Neural cell (in vitro differentiated cells): ENCODE results near the gene TCEA3. TPM values are rescaled to one million over a fixed set of nuclear protein-coding genes. Genes with fewer than 3 reads are reported as not detected.

Experiments used
- H2AFZ ChIP-seq: fragments of 200-600, 300-800 bp; sonication (generic), shearing (Covaris generic); 2 replicates; pipeline ENCODE4 v1.6.0; 2014; ENCODE audit warnings: low read depth, mild to moderate bottlenecking, antibody characterized with exemption, low read length, moderate library complexity
- H3F3A ChIP-seq: fragments of 200-600 bp; shearing (Covaris generic); 2 replicates; pipeline ENCODE4 v1.6.1; 2016; ENCODE audit warnings: mild to moderate bottlenecking, moderate library complexity, mixed read lengths, antibody characterized with exemption, low read length; ENCODE audit not compliant: insufficient read depth, poor library complexity, severe bottlenecking
- H3K27ac ChIP-seq: fragments of 200-600, 300-800 bp; sonication (generic), shearing (Covaris generic); 2 replicates; pipeline ENCODE4 v1.5.1; 2014; ENCODE audit warnings: mild to moderate bottlenecking, low read length, moderate library complexity
- H3K27me3 ChIP-seq: fragments of 300-800, 200-600 bp; sonication (generic), shearing (Covaris generic); 2 replicates; pipeline ENCODE4 v1.6.0; 2014; ENCODE audit warnings: mild to moderate bottlenecking, low read depth, low read length, moderate library complexity; ENCODE audit not compliant: insufficient read depth
- H3K36me3 ChIP-seq: fragments of 300-800, 200-600 bp; sonication (generic), shearing (Covaris generic); 2 replicates; pipeline ENCODE4 v1.5.1; 2014; ENCODE audit warnings: mild to moderate bottlenecking, antibody characterized with exemption, low read length, moderate library complexity; ENCODE audit not compliant: insufficient read depth
- H3K4me2 ChIP-seq: fragments of 300-800, 200-600 bp; sonication (generic), shearing (Covaris generic); 2 replicates; pipeline ENCODE4 v1.6.0; 2014; ENCODE audit warnings: mild to moderate bottlenecking, low read length
- H3K4me3 ChIP-seq: fragments of 300-800, 200-600 bp; sonication (generic), shearing (Covaris generic); 2 replicates; pipeline ENCODE4 v1.5.1; 2014; ENCODE audit warnings: mild to moderate bottlenecking, low read length, moderate library complexity
- H3K79me2 ChIP-seq: fragments of 200-600 bp; shearing (Covaris generic); replicated peaks from 2 replicates; pipeline ENCODE4 v1.6.0; 2014; ENCODE audit warnings: mild to moderate bottlenecking, low read length, moderate library complexity; ENCODE audit not compliant: insufficient read depth
- H3K9ac ChIP-seq: fragments of 300-800, 200-600 bp; sonication (generic), shearing (Covaris generic); 2 replicates; pipeline ENCODE4 v1.6.1; 2016; ENCODE audit warnings: mild to moderate bottlenecking, low read length, mixed read lengths
- H3K9me2 ChIP-seq: fragments of 200-600 bp; shearing (Covaris generic); 2 replicates; pipeline ENCODE4 v1.6.1; 2016; ENCODE audit warnings: mild to moderate bottlenecking, low read length, mixed read lengths; ENCODE audit not compliant: insufficient read depth
- H3K9me3 ChIP-seq: fragments of 200-600, 300-800 bp; sonication (generic), shearing (Covaris generic); 2 replicates; pipeline ENCODE4 v1.6.1; 2016; ENCODE audit warnings: mild to moderate bottlenecking, mixed run types, low read length, moderate library complexity, mixed read lengths
- H4K20me1 ChIP-seq: fragments of 200-600 bp; shearing (Covaris generic); 2 replicates; pipeline ENCODE4 v1.6.1; 2016; ENCODE audit warnings: mild to moderate bottlenecking, mixed run types; ENCODE audit not compliant: insufficient read depth
- EP300 ChIP-seq: fragments of 450-650 bp; conservative IDR thresholded peaks from 2 replicates; pipeline ENCODE4 v1.6.1; 2014; ENCODE audit warnings: antibody characterized with exemption, mild to moderate bottlenecking, moderate library complexity; ENCODE audit not compliant: poor library complexity, severe bottlenecking
- EZH2 ChIP-seq: fragments of 200-600, 300-800 bp; shearing (Covaris generic), sonication (generic); IDR thresholded peaks from 2 replicates; pipeline ENCODE4 v1.6.1; 2014; ENCODE audit warnings: antibody characterized with exemption, low read length, borderline replicate concordance, mild to moderate bottlenecking; ENCODE audit not compliant: insufficient read depth, poor library complexity, severe bottlenecking
- MXI1 ChIP-seq: fragments of 450-650 bp; conservative IDR thresholded peaks from 2 replicates; pipeline ENCODE4 v1.6.1; 2014; ENCODE audit warnings: antibody characterized with exemption, mild to moderate bottlenecking; ENCODE audit not compliant: poor library complexity, severe bottlenecking
- POLR2AphosphoS5 ChIP-seq: IDR thresholded peaks from 2 replicates; pipeline ENCODE4 v1.6.1; 2012
- RAD21 ChIP-seq: fragments of 450-650 bp; conservative IDR thresholded peaks from 2 replicates; pipeline ENCODE4 v1.6.1; 2014; ENCODE audit warnings: antibody characterized with exemption, mild to moderate bottlenecking, moderate library complexity
- SMC3 ChIP-seq: fragments of 450-650 bp; conservative IDR thresholded peaks from 2 replicates; pipeline ENCODE4 v1.6.1; 2014; ENCODE audit warnings: antibody characterized with exemption, mild to moderate bottlenecking, moderate library complexity; ENCODE audit not compliant: poor library complexity
- TAF1 ChIP-seq: IDR thresholded peaks from 2 replicates; pipeline ENCODE4 v1.6.1; 2012; ENCODE audit warnings: low read depth
- polyA plus RNA-seq: library from polyadenylated mRNA; depleted of rRNA; stranded (reverse); fragments of >200 nt; gene quantifications from 2 replicates; pipeline ENCODE4 v1.2.3, GENCODE V29; 2014
- TF ChIP-seq, protein P1 (sequence below): fragments of 450-650 bp; IDR thresholded peaks from 2 replicates; pipeline ENCODE4 v1.5.1; 2014; ENCODE audit warnings: antibody characterized with exemption, mild to moderate bottlenecking, moderate library complexity; ENCODE audit not compliant: poor library complexity, severe bottlenecking
- TF ChIP-seq, protein P2 (sequence below): IDR thresholded peaks from 2 replicates; pipeline ENCODE4 v1.6.1; 2012; ENCODE audit warnings: borderline replicate concordance

TCEA3 gene
- polyA plus RNA-seq, 1 donor from 2014 or later = not detected

DNA sequence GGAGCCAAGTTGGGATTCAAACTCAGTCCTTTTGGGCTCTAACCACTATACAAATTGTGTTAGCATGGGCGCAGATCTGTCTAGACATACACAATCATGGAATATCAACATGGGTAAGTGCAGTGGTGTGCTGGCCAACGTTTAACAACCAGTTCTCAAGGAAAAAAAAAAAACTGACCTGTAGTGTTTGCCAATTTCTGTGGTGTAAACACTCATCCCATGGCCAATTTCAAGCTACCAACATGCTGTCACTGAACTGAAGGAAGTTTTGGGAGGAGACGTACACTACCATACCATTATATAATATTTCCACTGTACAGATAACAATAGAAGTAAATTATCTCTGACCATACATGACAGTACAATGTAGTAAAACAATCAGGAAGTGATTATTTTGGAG is 3.2 kb downstream of the TCEA3 start:
- TF ChIP-seq, protein P1, sequence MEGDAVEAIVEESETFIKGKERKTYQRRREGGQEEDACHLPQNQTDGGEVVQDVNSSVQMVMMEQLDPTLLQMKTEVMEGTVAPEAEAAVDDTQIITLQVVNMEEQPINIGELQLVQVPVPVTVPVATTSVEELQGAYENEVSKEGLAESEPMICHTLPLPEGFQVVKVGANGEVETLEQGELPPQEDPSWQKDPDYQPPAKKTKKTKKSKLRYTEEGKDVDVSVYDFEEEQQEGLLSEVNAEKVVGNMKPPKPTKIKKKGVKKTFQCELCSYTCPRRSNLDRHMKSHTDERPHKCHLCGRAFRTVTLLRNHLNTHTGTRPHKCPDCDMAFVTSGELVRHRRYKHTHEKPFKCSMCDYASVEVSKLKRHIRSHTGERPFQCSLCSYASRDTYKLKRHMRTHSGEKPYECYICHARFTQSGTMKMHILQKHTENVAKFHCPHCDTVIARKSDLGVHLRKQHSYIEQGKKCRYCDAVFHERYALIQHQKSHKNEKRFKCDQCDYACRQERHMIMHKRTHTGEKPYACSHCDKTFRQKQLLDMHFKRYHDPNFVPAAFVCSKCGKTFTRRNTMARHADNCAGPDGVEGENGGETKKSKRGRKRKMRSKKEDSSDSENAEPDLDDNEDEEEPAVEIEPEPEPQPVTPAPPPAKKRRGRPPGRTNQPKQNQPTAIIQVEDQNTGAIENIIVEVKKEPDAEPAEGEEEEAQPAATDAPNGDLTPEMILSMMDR = no peak
- TF ChIP-seq TAF1 (no peak), EP300 (no peak), RAD21 (no peak), SMC3 (no peak), MXI1 (no peak), EZH2 (no peak), POLR2AphosphoS5 (no peak)
- TF ChIP-seq, protein P2, sequence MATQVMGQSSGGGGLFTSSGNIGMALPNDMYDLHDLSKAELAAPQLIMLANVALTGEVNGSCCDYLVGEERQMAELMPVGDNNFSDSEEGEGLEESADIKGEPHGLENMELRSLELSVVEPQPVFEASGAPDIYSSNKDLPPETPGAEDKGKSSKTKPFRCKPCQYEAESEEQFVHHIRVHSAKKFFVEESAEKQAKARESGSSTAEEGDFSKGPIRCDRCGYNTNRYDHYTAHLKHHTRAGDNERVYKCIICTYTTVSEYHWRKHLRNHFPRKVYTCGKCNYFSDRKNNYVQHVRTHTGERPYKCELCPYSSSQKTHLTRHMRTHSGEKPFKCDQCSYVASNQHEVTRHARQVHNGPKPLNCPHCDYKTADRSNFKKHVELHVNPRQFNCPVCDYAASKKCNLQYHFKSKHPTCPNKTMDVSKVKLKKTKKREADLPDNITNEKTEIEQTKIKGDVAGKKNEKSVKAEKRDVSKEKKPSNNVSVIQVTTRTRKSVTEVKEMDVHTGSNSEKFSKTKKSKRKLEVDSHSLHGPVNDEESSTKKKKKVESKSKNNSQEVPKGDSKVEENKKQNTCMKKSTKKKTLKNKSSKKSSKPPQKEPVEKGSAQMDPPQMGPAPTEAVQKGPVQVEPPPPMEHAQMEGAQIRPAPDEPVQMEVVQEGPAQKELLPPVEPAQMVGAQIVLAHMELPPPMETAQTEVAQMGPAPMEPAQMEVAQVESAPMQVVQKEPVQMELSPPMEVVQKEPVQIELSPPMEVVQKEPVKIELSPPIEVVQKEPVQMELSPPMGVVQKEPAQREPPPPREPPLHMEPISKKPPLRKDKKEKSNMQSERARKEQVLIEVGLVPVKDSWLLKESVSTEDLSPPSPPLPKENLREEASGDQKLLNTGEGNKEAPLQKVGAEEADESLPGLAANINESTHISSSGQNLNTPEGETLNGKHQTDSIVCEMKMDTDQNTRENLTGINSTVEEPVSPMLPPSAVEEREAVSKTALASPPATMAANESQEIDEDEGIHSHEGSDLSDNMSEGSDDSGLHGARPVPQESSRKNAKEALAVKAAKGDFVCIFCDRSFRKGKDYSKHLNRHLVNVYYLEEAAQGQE = no peak
- no peaks in the 10 kb centered on the region for H3K79me2 ChIP-seq
- no peak overlapping the region for H3K4me3 ChIP-seq
- no peak overlapping the region for H3K27ac ChIP-seq
- no peaks in the 10 kb centered on the region for H3F3A ChIP-seq
- H3K27me3 ChIP-seq = peaks cover 30% of the 10 kb centered on the region
- no peak overlapping the region for H3K4me2 ChIP-seq
- H3K36me3 ChIP-seq = no peaks in the 10 kb centered on the region
- no peaks in the 10 kb centered on the region for H4K20me1 ChIP-seq
- no peak overlapping the region for H3K9ac ChIP-seq
- no peaks in the 10 kb centered on the region for H3K9me2 ChIP-seq
- H3K9me3 ChIP-seq = no peaks in the 10 kb centered on the region
- H2AFZ ChIP-seq = no peak overlapping the region

DNA sequence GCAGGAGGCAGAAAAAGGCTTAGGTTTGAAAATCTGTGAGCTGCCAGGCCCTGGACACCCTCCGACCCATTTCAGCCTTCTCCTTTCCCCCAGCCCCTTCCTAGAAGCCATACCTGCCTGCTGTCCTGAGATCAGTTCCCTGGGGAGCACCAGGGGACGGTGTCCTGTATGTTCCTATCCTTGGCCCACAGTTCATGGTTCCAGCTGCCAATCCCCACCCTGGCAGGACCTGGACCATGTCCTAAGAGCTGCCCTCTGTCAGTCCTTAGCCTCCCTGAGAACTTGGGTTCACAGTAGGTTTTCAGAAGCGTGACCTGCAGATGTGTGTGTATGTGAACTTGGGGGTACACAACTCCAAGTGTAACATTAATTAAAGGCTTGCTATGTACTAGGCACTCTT is 3.8 kb downstream of the TCEA3 start:
- peaks cover 30% of the 10 kb centered on the region for H3K27me3 ChIP-seq
- no peaks in the 10 kb centered on the region for H4K20me1 ChIP-seq
- H3K9me2 ChIP-seq = no peaks in the 10 kb centered on the region
- H3K4me3 ChIP-seq = no peak overlapping the region
- H3F3A ChIP-seq = no peaks in the 10 kb centered on the region
- no peaks in the 10 kb centered on the region for H3K36me3 ChIP-seq
- TF ChIP-seq EZH2 = no peak
- H3K9ac ChIP-seq = no peak overlapping the region
- no peak overlapping the region for H3K27ac ChIP-seq
- no peak overlapping the region for H2AFZ ChIP-seq
- H3K9me3 ChIP-seq = no peaks in the 10 kb centered on the region
- no peaks in the 10 kb centered on the region for H3K79me2 ChIP-seq
- no peak overlapping the region for H3K4me2 ChIP-seq

DNA sequence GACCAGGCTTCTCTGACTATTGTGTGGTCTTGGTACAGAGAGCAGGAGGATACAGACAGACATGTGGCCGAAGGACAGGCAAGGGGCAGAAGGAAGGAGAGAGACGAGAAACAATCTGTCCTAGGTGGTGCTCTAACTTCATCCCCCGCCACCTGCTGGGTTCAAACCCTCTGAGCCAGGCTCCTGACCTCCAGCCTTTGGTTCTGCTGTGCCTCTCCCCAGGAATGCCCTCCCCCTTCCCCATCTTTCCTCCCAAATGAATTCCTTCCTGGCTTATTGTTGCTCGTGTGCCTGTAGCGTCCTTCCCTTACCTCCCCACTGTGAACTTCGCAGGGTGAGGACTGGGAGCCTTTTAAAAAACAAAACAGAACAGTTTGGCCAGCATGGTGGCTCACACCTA is 5.4 kb downstream of the TCEA3 start:
- H3K9me3 ChIP-seq = no peaks in the 10 kb centered on the region
- H3K36me3 ChIP-seq = no peaks in the 10 kb centered on the region
- no peak overlapping the region for H3K4me3 ChIP-seq
- no peaks in the 10 kb centered on the region for H3F3A ChIP-seq
- H3K4me2 ChIP-seq = no peak overlapping the region
- TF ChIP-seq EP300 (no peak), SMC3 (no peak), TAF1 (no peak), POLR2AphosphoS5 (no peak), RAD21 (no peak), MXI1 (no peak)
- TF ChIP-seq, protein P2 = no peak
- TF ChIP-seq, protein P1 = no peak
- H3K27ac ChIP-seq = no peak overlapping the region
- no peak overlapping the region for H2AFZ ChIP-seq
- no peak overlapping the region for H3K9ac ChIP-seq
- H4K20me1 ChIP-seq = no peaks in the 10 kb centered on the region
- no peaks in the 10 kb centered on the region for H3K9me2 ChIP-seq
- no peaks in the 10 kb centered on the region for H3K79me2 ChIP-seq
- peaks cover 15% of the 10 kb centered on the region for H3K27me3 ChIP-seq
